Left ventricle myocardium inferior (tissue), 1 donor: Measurements from ENCODE around the gene MTA3. TPM values are rescaled to one million over a fixed set of nuclear protein-coding genes. Genes with fewer than 3 reads are reported as not detected.
"Not testable (repeated sequence)": the region's sequence is repeated elsewhere in the genome, so short reads cannot be mapped to it uniquely, and the experiment has no call there.

ENCODE experiments used
- DNase-seq: peaks from one replicate; pipeline ENCODE4 v3.0.0-alpha.2; 2020
- H3K27ac ChIP-seq: fragments of 200-600 bp; replicated peaks from 2 replicates; pipeline ENCODE4 v1.8.0; 2021
- H3K27me3 ChIP-seq: fragments of 200-600 bp; 2 replicates; pipeline ENCODE4 v1.8.0; 2021; ENCODE audit warnings: low read depth
- H3K36me3 ChIP-seq: fragments of 200-600 bp; 2 replicates; pipeline ENCODE4 v1.8.0; 2021
- H3K4me1 ChIP-seq: fragments of 200-600 bp; 2 replicates; pipeline ENCODE4 v1.8.0; 2021
- H3K4me3 ChIP-seq: fragments of 200-600 bp; 2 replicates; pipeline ENCODE4 v1.8.0; 2021; ENCODE audit warnings: mild to moderate bottlenecking, moderate library complexity
- H3K9me3 ChIP-seq: fragments of 200-600 bp; replicated peaks from 2 replicates; pipeline ENCODE4 v1.8.0; 2021
- intact Hi-C: fragments of 100-400 bp; cut with micrococcal nuclease; formaldehyde crosslinking; loops from one replicate; pipeline ENCODE4 v1.11.0; 2022
- total RNA-seq: library from RNA; stranded (reverse); fragmentation: NEBNext Ultra II Directional; extraction: Animal tissue kit (Norgen Biotek cat#: 25700); gene quantifications from one replicate; pipeline ENCODE4 v1.2.1, GENCODE V29; 2021
- TF ChIP-seq, protein P1 (sequence below): fragments of 200-600 bp; IDR thresholded peaks from 2 replicates; pipeline ENCODE4 v1.8.0; 2021; ENCODE audit warnings: antibody characterized with exemption, mild to moderate bottlenecking, borderline replicate concordance
- donor health status: DM: no; HTN: yes; CAD: no; lungs with severe emphysema.

Gene MTA3
- total RNA-seq, 1 donor from 2014 or later: 18.1 TPM

DNA sequence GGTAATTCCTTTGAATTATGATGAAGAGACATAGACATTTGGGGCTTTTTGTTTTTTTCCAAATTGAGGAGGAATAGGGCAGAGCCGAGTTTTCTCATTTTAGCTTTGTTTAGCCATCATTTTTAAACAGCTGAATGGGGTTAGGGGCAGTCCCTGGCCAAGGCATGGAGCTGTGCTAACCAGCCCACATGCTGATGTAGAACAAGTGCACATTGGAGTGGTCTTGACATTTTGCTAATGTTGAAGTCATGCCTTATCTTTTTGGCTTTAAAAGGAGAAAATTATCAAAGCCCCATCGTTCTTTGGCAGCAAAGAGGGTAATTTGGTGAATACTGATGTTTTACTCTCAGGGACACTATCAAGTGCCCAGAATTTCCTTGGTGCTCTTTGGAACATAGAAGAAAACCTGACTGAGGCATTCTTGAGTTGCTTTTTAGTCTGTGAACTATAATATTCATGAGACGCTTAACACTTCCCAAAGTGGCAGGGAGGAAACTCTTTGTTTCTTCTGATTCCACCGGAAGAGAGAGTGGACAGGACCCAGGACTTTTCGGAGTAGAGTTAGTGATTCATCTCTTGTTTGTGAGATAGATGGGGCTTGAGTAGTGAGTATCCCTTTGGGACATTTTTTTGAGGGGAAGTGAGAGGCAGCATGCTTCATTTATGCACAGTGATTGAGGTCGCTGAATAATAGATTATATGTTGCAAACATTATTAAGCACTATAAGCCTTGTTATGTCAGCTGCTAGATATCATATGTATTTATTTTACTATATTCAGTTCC, 45.0 kb downstream of the MTA3 start:
- intact Hi-C loops: no loop called here
- no peak overlapping the region for H3K27ac ChIP-seq
- H3K36me3 ChIP-seq: peaks cover 40% of the 10 kb centered on the region
- no peak overlapping the region for H3K4me3 ChIP-seq
- peaks cover 7% of the 10 kb centered on the region for H3K4me1 ChIP-seq
- TF ChIP-seq, protein P1, sequence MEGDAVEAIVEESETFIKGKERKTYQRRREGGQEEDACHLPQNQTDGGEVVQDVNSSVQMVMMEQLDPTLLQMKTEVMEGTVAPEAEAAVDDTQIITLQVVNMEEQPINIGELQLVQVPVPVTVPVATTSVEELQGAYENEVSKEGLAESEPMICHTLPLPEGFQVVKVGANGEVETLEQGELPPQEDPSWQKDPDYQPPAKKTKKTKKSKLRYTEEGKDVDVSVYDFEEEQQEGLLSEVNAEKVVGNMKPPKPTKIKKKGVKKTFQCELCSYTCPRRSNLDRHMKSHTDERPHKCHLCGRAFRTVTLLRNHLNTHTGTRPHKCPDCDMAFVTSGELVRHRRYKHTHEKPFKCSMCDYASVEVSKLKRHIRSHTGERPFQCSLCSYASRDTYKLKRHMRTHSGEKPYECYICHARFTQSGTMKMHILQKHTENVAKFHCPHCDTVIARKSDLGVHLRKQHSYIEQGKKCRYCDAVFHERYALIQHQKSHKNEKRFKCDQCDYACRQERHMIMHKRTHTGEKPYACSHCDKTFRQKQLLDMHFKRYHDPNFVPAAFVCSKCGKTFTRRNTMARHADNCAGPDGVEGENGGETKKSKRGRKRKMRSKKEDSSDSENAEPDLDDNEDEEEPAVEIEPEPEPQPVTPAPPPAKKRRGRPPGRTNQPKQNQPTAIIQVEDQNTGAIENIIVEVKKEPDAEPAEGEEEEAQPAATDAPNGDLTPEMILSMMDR: no peak
- H3K27me3 ChIP-seq: no peaks in the 10 kb centered on the region
- DNase-seq: no peak
- H3K9me3 ChIP-seq: no peaks in the 10 kb centered on the region

DNA sequence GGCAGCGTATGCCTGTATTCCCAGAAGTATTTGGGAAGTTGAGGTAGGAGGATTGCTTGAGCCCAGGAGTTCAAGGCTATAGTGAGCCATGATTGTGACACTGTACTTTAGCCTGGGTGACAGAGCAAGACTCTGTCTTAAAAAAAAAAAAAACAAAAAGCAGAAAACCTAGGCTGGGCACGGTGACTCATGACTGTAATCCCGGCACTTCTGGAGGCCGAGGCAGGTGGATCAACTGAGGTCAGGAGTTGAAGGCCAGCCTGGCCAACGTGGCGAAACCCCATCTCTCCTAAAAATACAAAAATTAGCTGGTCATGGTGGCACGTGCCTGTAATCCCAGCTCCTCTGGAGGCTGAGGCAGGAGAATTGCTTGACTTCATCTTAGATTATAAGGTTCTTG, 46.4 kb downstream of the MTA3 start:
- no peak overlapping the region for H3K4me3 ChIP-seq
- H3K9me3 ChIP-seq: no peaks in the 10 kb centered on the region
- H3K27me3 ChIP-seq: no peaks in the 10 kb centered on the region
- TF ChIP-seq, protein P1: no peak
- no peak overlapping the region for H3K27ac ChIP-seq
- DNase-seq: no peak
- H3K36me3 ChIP-seq: peaks cover 36% of the 10 kb centered on the region
- intact Hi-C loops: no loop called here
- H3K4me1 ChIP-seq: peaks cover 7% of the 10 kb centered on the region

DNA sequence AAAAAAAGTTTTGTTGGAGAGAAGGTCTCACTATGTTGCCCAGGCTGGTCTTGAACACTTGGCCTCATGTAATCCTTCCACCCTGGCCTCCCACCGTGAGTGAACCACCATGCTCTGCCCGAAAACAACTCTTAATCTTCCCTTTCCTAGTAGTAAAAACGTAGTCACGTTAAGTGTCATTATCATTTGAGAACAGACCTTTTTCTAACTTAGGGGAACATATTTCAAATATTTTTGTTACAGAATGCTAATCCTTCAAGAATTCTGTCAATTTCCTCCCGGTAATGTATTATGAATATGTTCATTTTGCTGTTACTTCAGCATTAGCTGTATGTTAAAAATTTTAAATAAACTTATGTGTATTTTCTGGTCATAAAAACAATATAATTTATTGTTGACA, 49.7 kb downstream of the MTA3 start:
- no peak for DNase-seq
- no peaks in the 10 kb centered on the region for H3K9me3 ChIP-seq
- peaks cover 4% of the 10 kb centered on the region for H3K4me1 ChIP-seq
- TF ChIP-seq, protein P1: no peak
- H3K27ac ChIP-seq: no peak overlapping the region
- no peak overlapping the region for H3K4me3 ChIP-seq
- no peaks in the 10 kb centered on the region for H3K27me3 ChIP-seq
- intact Hi-C loops: no loop called here
- H3K36me3 ChIP-seq: peaks cover 30% of the 10 kb centered on the region

DNA sequence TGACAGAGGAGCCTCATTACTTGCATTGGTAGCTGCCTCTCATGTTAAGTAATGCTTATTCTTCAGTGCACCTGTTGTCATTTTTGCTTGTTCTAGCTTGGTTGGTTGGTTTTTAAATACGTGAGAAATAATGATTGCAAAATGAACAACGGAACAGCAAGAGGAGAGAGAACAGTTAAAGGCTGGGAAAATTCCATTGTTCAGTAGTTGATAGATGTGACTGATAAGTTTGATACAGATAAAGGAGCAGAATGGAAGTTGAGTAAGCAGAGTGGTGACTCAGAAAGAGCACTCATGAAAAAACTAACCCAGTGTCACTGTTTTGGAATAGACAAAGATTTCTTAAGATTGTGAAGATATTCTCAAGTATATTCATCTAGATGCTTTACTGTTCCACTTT, 50.5 kb downstream of the MTA3 start:
- no peak overlapping the region for H3K4me3 ChIP-seq
- no peaks in the 10 kb centered on the region for H3K27me3 ChIP-seq
- TF ChIP-seq, protein P1: no peak
- H3K27ac ChIP-seq: no peak overlapping the region
- H3K9me3 ChIP-seq: no peaks in the 10 kb centered on the region
- H3K4me1 ChIP-seq: no peaks in the 10 kb centered on the region
- no peak for DNase-seq
- H3K36me3 ChIP-seq: peaks cover 30% of the 10 kb centered on the region
- intact Hi-C loops: no loop called here

DNA sequence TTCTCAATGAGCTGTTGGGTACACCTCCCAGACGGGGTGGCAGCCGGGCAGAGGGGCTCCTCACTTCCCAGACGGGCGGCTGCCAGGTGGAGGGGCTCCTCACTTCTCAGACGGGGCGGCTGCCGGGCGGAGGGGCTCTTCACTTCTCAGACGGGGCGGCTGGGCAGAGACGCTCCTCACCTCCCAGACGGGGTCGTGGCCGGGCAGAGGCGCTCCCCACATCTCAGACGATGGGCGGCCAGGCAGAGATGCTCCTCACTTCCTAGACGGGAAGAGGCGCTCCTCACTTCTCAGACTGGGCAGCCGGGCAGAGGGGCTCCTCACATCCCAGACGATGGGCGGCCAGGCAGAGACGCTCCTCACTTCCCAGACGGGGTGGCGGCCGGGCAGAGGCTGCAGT, 53.2 kb downstream of the MTA3 start:
- H3K4me3 ChIP-seq, DNase-seq, H3K27ac ChIP-seq, H3K9me3 ChIP-seq, H3K27me3 ChIP-seq, H3K4me1 ChIP-seq, intact Hi-C loops: not testable (repeated sequence)
- peaks cover 15% of the 10 kb centered on the region for H3K36me3 ChIP-seq

DNA sequence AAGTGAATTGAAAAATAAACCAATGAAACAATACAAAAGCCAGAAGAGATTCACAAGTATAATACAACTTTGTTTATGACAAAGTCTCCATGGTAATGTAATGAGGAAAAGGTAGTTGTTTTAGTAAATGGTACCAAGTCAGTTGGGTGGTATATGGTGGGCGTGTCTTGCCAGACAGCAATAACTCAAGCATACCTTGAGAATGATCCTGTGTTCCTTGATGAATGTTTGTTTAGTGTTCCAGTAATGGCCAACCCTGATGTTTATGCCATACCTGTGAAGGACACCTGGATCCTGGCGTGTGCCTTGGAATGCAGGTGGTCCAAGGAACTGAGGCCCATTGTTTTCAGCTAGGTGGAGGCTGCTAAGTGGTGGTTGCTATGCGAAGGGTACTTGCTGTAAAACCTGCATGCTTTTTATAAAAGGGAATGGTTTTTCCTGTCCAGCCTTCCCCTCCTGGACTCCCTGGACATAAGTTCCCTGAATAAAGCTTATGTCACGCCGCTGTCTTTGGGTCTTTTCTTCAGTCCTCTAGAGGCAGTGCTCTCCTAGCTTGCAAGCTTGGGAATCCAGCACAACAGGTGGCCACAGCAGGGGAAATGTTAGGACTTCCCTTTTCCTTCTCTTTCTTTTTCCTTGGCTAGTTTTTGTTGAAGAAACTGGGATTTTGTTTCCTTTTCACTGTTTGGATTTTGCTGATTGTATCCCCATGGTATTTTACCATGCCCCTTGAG, 54.7 kb downstream of the MTA3 start:
- DNase-seq: no peak
- TF ChIP-seq, protein P1: no peak
- Histone ChIP-seq H3K4me1 (no peaks in the 10 kb centered on the region), H3K27me3 (no peaks in the 10 kb centered on the region), H3K4me3 (no peak overlapping the region), H3K36me3 (peaks cover 15% of the 10 kb centered on the region), H3K27ac (no peak overlapping the region), H3K9me3 (no peaks in the 10 kb centered on the region)
- intact Hi-C loops: no loop called here
